WERI-Rb-1 (cell line): Measurements from ENCODE around the gene FHAD1.

Experiments used
- DNase-seq: peaks from one replicate; pipeline ENCODE4 v3.0.0-alpha.2; 2020
- H3K27ac ChIP-seq: fragments of 250-450 bp; sonication (Bioruptor Pico); 2 replicates; pipeline ENCODE4 v1.5.1; 2020; ENCODE audit warnings: mild to moderate bottlenecking, moderate library complexity
- H3K27me3 ChIP-seq: fragments of 250-450 bp; sonication (Bioruptor Pico); 2 replicates; pipeline ENCODE4 v1.5.1; 2021; ENCODE audit warnings: mild to moderate bottlenecking, low read depth, moderate library complexity; ENCODE audit not compliant: insufficient read depth, severe bottlenecking
- H3K36me3 ChIP-seq: fragments of 250-450 bp; sonication (Bioruptor Pico); 2 replicates; pipeline ENCODE4 v1.5.1; 2020; ENCODE audit warnings: mild to moderate bottlenecking, moderate library complexity
- H3K4me3 ChIP-seq: 2 replicates; pipeline ENCODE4 v1.5.1; 2011; ENCODE audit warnings: low read depth, mild to moderate bottlenecking, control low read depth, low read length
- H3K9me3 ChIP-seq: fragments of 250-450 bp; sonication (Bioruptor Pico); 2 replicates; pipeline ENCODE4 v1.5.1; 2021; ENCODE audit warnings: mild to moderate bottlenecking, moderate library complexity; ENCODE audit not compliant: severe bottlenecking
- TF ChIP-seq, protein P1 (sequence below): IDR thresholded peaks from 2 replicates; pipeline ENCODE4 v1.5.1; 2011; ENCODE audit warnings: low read depth, mild to moderate bottlenecking, control low read depth, inconsistent platforms, low read length

Gene FHAD1

DNA sequence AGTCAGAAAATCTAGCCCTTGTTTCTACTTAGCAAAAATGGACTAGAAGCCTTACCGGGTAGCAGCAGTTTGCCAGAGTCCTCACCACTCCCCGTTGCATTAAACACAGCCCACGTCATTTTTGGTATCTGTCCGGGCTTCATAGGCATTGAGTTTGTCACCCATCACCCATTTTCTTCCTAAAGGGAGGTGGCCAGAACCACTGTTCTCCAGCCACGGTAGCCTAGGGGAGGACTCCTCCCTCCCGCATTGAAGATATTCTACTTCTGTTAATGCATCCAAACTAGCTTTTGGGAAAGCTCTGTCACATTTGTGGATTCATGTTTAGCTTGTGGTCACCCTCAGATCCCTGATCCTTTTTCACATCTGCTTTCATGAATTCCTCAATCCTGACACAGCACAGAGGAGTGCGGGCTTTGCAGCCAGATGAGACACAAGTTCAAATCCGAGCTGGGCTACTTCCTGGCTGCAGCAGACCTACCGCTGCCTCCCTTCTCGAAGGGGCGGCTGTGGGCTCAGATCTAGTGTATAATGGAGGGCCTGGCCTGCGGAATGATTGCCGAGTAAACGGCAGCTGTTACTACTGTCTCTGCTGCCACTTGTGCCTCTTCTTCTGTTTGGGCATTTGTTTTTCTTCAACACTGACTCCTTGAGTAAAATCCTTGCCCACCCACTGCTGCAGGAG is 99.5 kb downstream of the FHAD1 start:
- Histone ChIP-seq H3K27me3 (no peaks in the 10 kb centered on the region), H3K4me3 (no peak overlapping the region), H3K36me3 (no peaks in the 10 kb centered on the region), H3K9me3 (no peaks in the 10 kb centered on the region), H3K27ac (no peak overlapping the region)
- TF ChIP-seq, protein P1, sequence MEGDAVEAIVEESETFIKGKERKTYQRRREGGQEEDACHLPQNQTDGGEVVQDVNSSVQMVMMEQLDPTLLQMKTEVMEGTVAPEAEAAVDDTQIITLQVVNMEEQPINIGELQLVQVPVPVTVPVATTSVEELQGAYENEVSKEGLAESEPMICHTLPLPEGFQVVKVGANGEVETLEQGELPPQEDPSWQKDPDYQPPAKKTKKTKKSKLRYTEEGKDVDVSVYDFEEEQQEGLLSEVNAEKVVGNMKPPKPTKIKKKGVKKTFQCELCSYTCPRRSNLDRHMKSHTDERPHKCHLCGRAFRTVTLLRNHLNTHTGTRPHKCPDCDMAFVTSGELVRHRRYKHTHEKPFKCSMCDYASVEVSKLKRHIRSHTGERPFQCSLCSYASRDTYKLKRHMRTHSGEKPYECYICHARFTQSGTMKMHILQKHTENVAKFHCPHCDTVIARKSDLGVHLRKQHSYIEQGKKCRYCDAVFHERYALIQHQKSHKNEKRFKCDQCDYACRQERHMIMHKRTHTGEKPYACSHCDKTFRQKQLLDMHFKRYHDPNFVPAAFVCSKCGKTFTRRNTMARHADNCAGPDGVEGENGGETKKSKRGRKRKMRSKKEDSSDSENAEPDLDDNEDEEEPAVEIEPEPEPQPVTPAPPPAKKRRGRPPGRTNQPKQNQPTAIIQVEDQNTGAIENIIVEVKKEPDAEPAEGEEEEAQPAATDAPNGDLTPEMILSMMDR: no peak
- DNase-seq: no peak

GRCh38 chr1:15347182-15347581 is 100.2 kb downstream of the FHAD1 start:
- Histone ChIP-seq H3K36me3 (no peaks in the 10 kb centered on the region), H3K4me3 (no peak overlapping the region), H3K9me3 (no peaks in the 10 kb centered on the region), H3K27me3 (no peaks in the 10 kb centered on the region), H3K27ac (no peak overlapping the region)
- DNase-seq: no peak
- TF ChIP-seq, protein P1: no peak

DNA sequence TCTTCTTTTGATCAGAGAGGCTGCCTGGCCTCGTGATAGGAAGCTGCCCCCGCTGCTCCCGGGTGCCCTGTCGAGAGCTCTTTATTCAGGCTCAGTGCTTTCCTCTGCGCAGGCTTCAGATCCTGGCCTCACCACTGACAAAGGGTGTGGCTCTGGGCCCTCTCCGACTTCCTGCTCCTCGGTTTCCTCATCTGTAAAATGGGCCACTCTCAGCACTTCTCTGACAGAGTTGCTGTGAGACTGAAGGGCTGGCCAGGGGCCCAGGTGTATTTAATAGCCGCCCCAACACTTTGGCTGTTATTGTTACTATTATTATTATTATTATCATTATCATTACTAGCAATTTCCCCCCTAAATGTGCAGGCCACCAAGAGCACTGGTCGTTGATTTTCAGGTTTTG is 101.6 kb downstream of the FHAD1 start:
- TF ChIP-seq, protein P1: no peak
- no peak overlapping the region for H3K27ac ChIP-seq
- no peaks in the 10 kb centered on the region for H3K9me3 ChIP-seq
- no peak overlapping the region for H3K4me3 ChIP-seq
- no peaks in the 10 kb centered on the region for H3K36me3 ChIP-seq
- H3K27me3 ChIP-seq: no peaks in the 10 kb centered on the region
- no peak for DNase-seq

GRCh38 chr1:15349133-15349532 is 102.1 kb downstream of the FHAD1 start:
- H3K4me3 ChIP-seq: no peak overlapping the region
- H3K9me3 ChIP-seq: no peaks in the 10 kb centered on the region
- DNase-seq: no peak
- H3K27ac ChIP-seq: no peak overlapping the region
- H3K27me3 ChIP-seq: no peaks in the 10 kb centered on the region
- H3K36me3 ChIP-seq: no peaks in the 10 kb centered on the region
- TF ChIP-seq, protein P1: no peak

DNA sequence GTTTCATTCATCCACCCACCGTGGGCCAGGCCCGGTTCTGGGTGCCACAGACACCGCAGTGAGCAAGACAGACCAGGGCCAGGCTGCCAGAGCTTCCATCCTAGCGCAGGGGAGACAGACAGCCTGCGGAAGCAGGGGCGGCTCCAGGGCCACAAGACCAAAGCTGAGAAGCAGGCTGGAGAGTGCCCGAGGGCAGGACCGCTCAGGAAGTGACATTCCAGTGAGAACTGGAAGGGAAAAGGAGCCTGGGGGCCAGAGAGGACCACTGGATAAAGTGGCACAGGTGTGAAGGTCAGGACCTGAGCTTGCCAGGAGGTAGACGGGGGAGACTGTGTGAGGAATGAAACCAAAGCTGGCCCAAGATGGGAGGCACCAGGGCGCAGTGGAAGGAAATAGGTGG is 103.1 kb downstream of the FHAD1 start:
- Histone ChIP-seq H3K9me3 (no peaks in the 10 kb centered on the region), H3K27ac (no peak overlapping the region), H3K4me3 (no peak overlapping the region), H3K36me3 (no peaks in the 10 kb centered on the region), H3K27me3 (no peaks in the 10 kb centered on the region)
- TF ChIP-seq, protein P1: no peak
- no peak for DNase-seq
